Endodermal cell (in vitro differentiated cells): ENCODE results near the gene GIT1. TPM values are rescaled to one million over a fixed set of nuclear protein-coding genes. Genes with fewer than 3 reads are reported as not detected.

ENCODE experiments used
- DNase-seq: peaks from one replicate; pipeline ENCODE4 v3.0.0-alpha.2; 2017
- H3K27ac ChIP-seq: 2 replicates; pipeline ENCODE4 v1.5.1; 2013; ENCODE audit warnings: mild to moderate bottlenecking, low read depth, low read length, moderate library complexity
- H3K27me3 ChIP-seq: 2 replicates; pipeline ENCODE4 v1.6.1; 2013; ENCODE audit warnings: mild to moderate bottlenecking, low read length, moderate library complexity; ENCODE audit not compliant: insufficient read depth, control insufficient read depth, poor library complexity, severe bottlenecking
- H3K36me3 ChIP-seq: 2 replicates; pipeline ENCODE4 v1.7.0; 2013; ENCODE audit warnings: mild to moderate bottlenecking, low read length, moderate library complexity; ENCODE audit not compliant: control insufficient read depth, insufficient read depth
- H3K4me1 ChIP-seq: one replicate; pipeline ENCODE4 v1.7.0; 2013; ENCODE audit warnings: low read length; ENCODE audit not compliant: control insufficient read depth, insufficient read depth
- H3K4me3 ChIP-seq: 2 replicates; pipeline ENCODE4 v1.5.1; 2013; ENCODE audit warnings: mild to moderate bottlenecking, low read length, moderate library complexity
- H3K9ac ChIP-seq: 2 replicates; pipeline ENCODE4 v1.6.1; 2013; ENCODE audit warnings: mild to moderate bottlenecking, low read length, moderate library complexity; ENCODE audit not compliant: poor library complexity, severe bottlenecking; ENCODE audit errors: extremely low read depth
- H3K9me3 ChIP-seq: 2 replicates; pipeline ENCODE4 v1.6.1; 2013; ENCODE audit warnings: mild to moderate bottlenecking, low read length, moderate library complexity; ENCODE audit not compliant: control insufficient read depth
- H3K27ac Mint-ChIP-seq: 2 replicates; pipeline ENCODE4 v1.8.0; 2020; ENCODE audit warnings: mixed read lengths
- H3K27me3 Mint-ChIP-seq: 2 replicates; pipeline ENCODE4 v1.8.0; 2021; ENCODE audit warnings: mild to moderate bottlenecking, mixed read lengths; ENCODE audit not compliant: insufficient read depth
- H3K36me3 Mint-ChIP-seq: 2 replicates; pipeline ENCODE4 v1.8.0; 2020; ENCODE audit warnings: low read depth, mixed read lengths
- H3K4me1 Mint-ChIP-seq: 2 replicates; pipeline ENCODE4 v1.8.0; 2020; ENCODE audit warnings: mixed read lengths
- H3K4me3 Mint-ChIP-seq: 2 replicates; pipeline ENCODE4 v1.8.0; 2020; ENCODE audit warnings: mild to moderate bottlenecking, moderate library complexity, mixed read lengths
- H3K9me3 Mint-ChIP-seq: 2 replicates; pipeline ENCODE4 v1.8.0; 2020; ENCODE audit warnings: mild to moderate bottlenecking, mixed read lengths
- CTCF ChIP-seq: fragments of 200-600 bp; sonication (generic); conservative IDR thresholded peaks from 2 replicates; pipeline ENCODE4 v1.5.0; 2021; ENCODE audit warnings: antibody characterized with exemption, mild to moderate bottlenecking
- WGBS, 2 experiments: methylation state at CpG; one replicate each; pipeline versions ENCODE4 v1.1.5 to v1.1.7; 2013; ENCODE audit warnings: missing lambda C conversion rate in 2 of 2, mixed read lengths in 1 of 2; ENCODE audit not compliant: insufficient coverage in 1 of 2, insufficient read length in 1 of 2; 5-methylcytosine and 5-hydroxymethylcytosine counted together
- total RNA-seq, 2 donors: library from RNA; stranded (reverse); fragmentation: NEBNext Ultra II Directional in 1 of 2; extraction: Animal tissue kit (Norgen Biotek cat#: 25700) in 1 of 2; gene quantifications; 2 replicates in 1 of 2; 3 replicates in 1 of 2; pipeline ENCODE4 v1.2.1, GENCODE V29; 2021

The GIT1 gene
- total RNA-seq, 2 donors from 2014 or later: 45.0 to 61.8 TPM

GRCh38 chr17:29588017-29588561 lies 1.4 kb downstream of the GIT1 start:
- Histone ChIP-seq H3K4me1 (peaks cover 13% of the 10 kb centered on the region), H3K36me3 (peaks cover 6% of the 10 kb centered on the region), H3K9ac (peak overlapping the region; percentile 35), H3K4me3 (peak overlapping the region; percentile 82), H3K9me3 (no peaks in the 10 kb centered on the region), H3K27me3 (peaks cover 20% of the 10 kb centered on the region), H3K27ac (no peak overlapping the region)
- Mint-ChIP-seq H3K4me3 (peak overlapping the region; percentile 74), H3K9me3 (no peaks in the 10 kb centered on the region), H3K4me1 (peaks cover 27% of the 10 kb centered on the region), H3K36me3 (peaks cover 8% of the 10 kb centered on the region), H3K27ac (no peak overlapping the region), H3K27me3 (peaks cover 33% of the 10 kb centered on the region)
- TF ChIP-seq CTCF: no peak
- DNase-seq: no peak
- WGBS, 2 experiments: 61 to 80% methylated on average over 1 to 8 of the region's 8 CpGs

- Mint-ChIP-seq H3K4me3 (peak overlapping the region; percentile 74), H3K4me1 (peaks cover 27% of the 10 kb centered on the region), H3K27me3 (peaks cover 30% of the 10 kb centered on the region), H3K36me3 (peaks cover 12% of the 10 kb centered on the region), H3K9me3 (no peaks in the 10 kb centered on the region), H3K27ac (no peak overlapping the region)
- peak; percentile 42 for DNase-seq
- H3K9me3 ChIP-seq: no peaks in the 10 kb centered on the region
- peaks cover 13% of the 10 kb centered on the region for H3K4me1 ChIP-seq
- H3K27me3 ChIP-seq: peaks cover 17% of the 10 kb centered on the region
- H3K4me3 ChIP-seq: peak overlapping the region; percentile 82
- no peak overlapping the region for H3K9ac ChIP-seq
- 88 to 96% methylated on average over 4 to 6 of the region's 6 CpGs for WGBS, 2 experiments
- TF ChIP-seq CTCF: no peak
- no peak overlapping the region for H3K27ac ChIP-seq
- peaks cover 11% of the 10 kb centered on the region for H3K36me3 ChIP-seq
Observed at GRCh38 chr17:29587591-29587990, 1.9 kb downstream of the GIT1 start.

- WGBS, 2 experiments: 87 to 96% methylated on average over 4 to 9 of the region's 9 CpGs
- Histone ChIP-seq H3K4me3 (no peak overlapping the region), H3K36me3 (peaks cover 15% of the 10 kb centered on the region), H3K27me3 (peaks cover 12% of the 10 kb centered on the region), H3K4me1 (peaks cover 13% of the 10 kb centered on the region), H3K27ac (no peak overlapping the region), H3K9ac (no peak overlapping the region), H3K9me3 (no peaks in the 10 kb centered on the region)
- TF ChIP-seq CTCF: no peak
- Mint-ChIP-seq H3K4me3 (no peak overlapping the region), H3K36me3 (peaks cover 18% of the 10 kb centered on the region), H3K27me3 (peaks cover 23% of the 10 kb centered on the region), H3K27ac (no peak overlapping the region), H3K4me1 (peaks cover 23% of the 10 kb centered on the region), H3K9me3 (no peaks in the 10 kb centered on the region)
- DNase-seq: peak; percentile 47
Observed at GRCh38 chr17:29586676-29587469, 2.6 kb downstream of the GIT1 start.
